Calu3 (cell line): ENCODE data around the gene CAPRIN2. TPM values are rescaled to one million over a fixed set of nuclear protein-coding genes. Genes with fewer than 3 reads are reported as not detected.

Experiments
- BruUV-seq: library from RNA; stranded (reverse); fragments of 400-500 nt; replicated peaks from 2 replicates; lab custom pipeline; 2021; lab: Mats Ljungman, UMichigan
- CTCF ChIA-PET: fragments of 300-600 bp; sonication (Branson Sonifier 250); formaldehyde crosslinking; loops from one replicate; lab custom pipeline; 2022; ENCODE audit warnings: antibody characterized with exemption; lab: Charles Lee
- DNase-seq: peaks from one replicate; pipeline ENCODE4 v3.0.0; 2022
- H3K27ac Mint-ChIP-seq: one replicate; pipeline ENCODE4 v1.8.0; 2022; ENCODE audit warnings: mixed read lengths; ENCODE audit not compliant: unreplicated experiment
- H3K27me3 Mint-ChIP-seq: one replicate; pipeline ENCODE4 v1.8.0; 2022; ENCODE audit warnings: mixed read lengths; ENCODE audit not compliant: unreplicated experiment
- H3K36me3 Mint-ChIP-seq: one replicate; pipeline ENCODE4 v1.8.0; 2022; ENCODE audit warnings: mild to moderate bottlenecking, moderate library complexity, mixed read lengths; ENCODE audit not compliant: insufficient read depth, unreplicated experiment
- H3K4me1 Mint-ChIP-seq: one replicate; pipeline ENCODE4 v1.8.0; 2022; ENCODE audit warnings: mild to moderate bottlenecking, low read depth, mixed read lengths; ENCODE audit not compliant: unreplicated experiment
- H3K4me3 Mint-ChIP-seq: one replicate; pipeline ENCODE4 v1.8.0; 2022; ENCODE audit warnings: mild to moderate bottlenecking, low read depth, moderate library complexity, mixed read lengths; ENCODE audit not compliant: unreplicated experiment
- H3K9me3 Mint-ChIP-seq: one replicate; pipeline ENCODE4 v1.8.0; 2022; ENCODE audit warnings: low read depth, mixed read lengths; ENCODE audit not compliant: unreplicated experiment
- CTCF ChIP-seq: fragments of 200-600 bp; IDR thresholded peaks from one replicate; pipeline ENCODE4 v1.8.0; 2022; ENCODE audit warnings: antibody characterized with exemption; ENCODE audit not compliant: unreplicated experiment
- intact Hi-C: fragments of 100-400 bp; cut with micrococcal nuclease; formaldehyde crosslinking; loops from one replicate; pipeline ENCODE4 v1.10.0; 2022; ENCODE audit not compliant: unreplicated experiment
- total RNA-seq: library from RNA; stranded (reverse); gene quantifications from 2 replicates; pipeline ENCODE4 v1.2.3, GENCODE V29; 2022

Gene CAPRIN2
- total RNA-seq, 1 experiment from 2014 or later, result 52.2 TPM

GRCh38 chr12:30729547-30729946 lies 25.2 kb downstream of the CAPRIN2 start:
- no peaks in the 10 kb centered on the region for H3K9me3 Mint-ChIP-seq
- no peak for TF ChIP-seq CTCF
- no peak overlapping the region for H3K4me3 Mint-ChIP-seq
- BruUV-seq, result no TSS peak
- no peaks in the 10 kb centered on the region for H3K27me3 Mint-ChIP-seq
- H3K27ac Mint-ChIP-seq, result no peak overlapping the region
- H3K36me3 Mint-ChIP-seq, result peaks cover 20% of the 10 kb centered on the region
- intact Hi-C loops, result no loop called here
- H3K4me1 Mint-ChIP-seq, result peaks cover 24% of the 10 kb centered on the region
- DNase-seq, result no peak
- CTCF ChIA-PET, result no interaction called here

- H3K9me3 Mint-ChIP-seq, result no peaks in the 10 kb centered on the region
- CTCF ChIA-PET, result interaction anchor here (3.2 kb wide), 1 partner anchor 31 kb away, joined by 19 read pairs; the partner anchor contains the start of gene IPO8
- intact Hi-C loops, result no loop called here
Measured at GRCh38 chr12:30726647-30727046, 28.1 kb downstream of the CAPRIN2 start.

GRCh38 chr12:30725739-30726138 lies 29.0 kb downstream of the CAPRIN2 start:
- no TSS peak for BruUV-seq
- no peaks in the 10 kb centered on the region for H3K9me3 Mint-ChIP-seq
- intact Hi-C loops, result no loop called here
- no peaks in the 10 kb centered on the region for H3K27me3 Mint-ChIP-seq
- peaks cover 18% of the 10 kb centered on the region for H3K36me3 Mint-ChIP-seq
- CTCF ChIA-PET, result interaction anchor here (3.2 kb wide), 1 partner anchor 30 kb away, joined by 19 read pairs; the partner anchor contains the start of gene IPO8
- H3K4me3 Mint-ChIP-seq, result no peak overlapping the region
- peak overlapping the region; percentile 20 for H3K27ac Mint-ChIP-seq
- peaks cover 15% of the 10 kb centered on the region for H3K4me1 Mint-ChIP-seq
- DNase-seq, result peak; percentile 3
- no peak for TF ChIP-seq CTCF

More at GRCh38 chr12:30726647-30727046, 28.1 kb downstream of the CAPRIN2 start:
- H3K4me1 Mint-ChIP-seq, result peaks cover 15% of the 10 kb centered on the region
- H3K27ac Mint-ChIP-seq, result no peak overlapping the region
- BruUV-seq, result no TSS peak
- peaks cover 12% of the 10 kb centered on the region for H3K36me3 Mint-ChIP-seq
- DNase-seq, result no peak
- no peak overlapping the region for H3K4me3 Mint-ChIP-seq
- no peaks in the 10 kb centered on the region for H3K27me3 Mint-ChIP-seq
- no peak for TF ChIP-seq CTCF

- Mint-ChIP-seq H3K27me3 (no peaks in the 10 kb centered on the region), H3K4me1 (no peaks in the 10 kb centered on the region), H3K4me3 (no peak overlapping the region), H3K36me3 (peaks cover 6% of the 10 kb centered on the region), H3K27ac (no peak overlapping the region), H3K9me3 (no peaks in the 10 kb centered on the region)
- DNase-seq, result no peak
- no peak for TF ChIP-seq CTCF
- CTCF ChIA-PET, result no interaction called here
- BruUV-seq, result no TSS peak
- intact Hi-C loops, result loop anchor here (5.0 kb wide), 1 partner anchor 33 kb away; the partner anchor contains the start of gene CAPRIN2
Measured at GRCh38 chr12:30719060-30719459, 35.7 kb downstream of the CAPRIN2 start.
